Panc1 (cell line): ENCODE measurements around the gene OSBPL8. TPM values are rescaled to one million over a fixed set of nuclear protein-coding genes. Genes with fewer than 3 reads are reported as not detected.

Source experiments
- ATAC-seq: fragments of 200-7000 bp; cut with Tn5 transposase; 2 replicates; pipeline ENCODE4 v1.9.1; 2020; ENCODE audit warnings: mild to moderate bottlenecking, moderate library complexity
- BruUV-seq: library from RNA; stranded (reverse); fragments of 400-500 nt; replicated peaks from 2 replicates; lab custom pipeline; 2021; lab: Mats Ljungman, UMichigan
- CTCF ChIA-PET: fragments of 300-600 bp; sonication (Branson Sonifier 250); formaldehyde crosslinking; loops from one replicate; lab custom pipeline; 2022; ENCODE audit warnings: antibody characterized with exemption; lab: Charles Lee
- POLR2A ChIA-PET: fragments of 300-600 bp; sonication (Branson Sonifier 250); formaldehyde crosslinking; loops from one replicate; lab custom pipeline; 2022; ENCODE audit warnings: antibody characterized with exemption; lab: Charles Lee
- DNase-seq: peaks from one replicate; pipeline ENCODE4 v3.0.0-alpha.2; 2010; ENCODE audit warnings: low read depth, low spot score
- H3K27ac ChIP-seq: 2 replicates; pipeline ENCODE4 v1.5.1; 2011; ENCODE audit warnings: mild to moderate bottlenecking, low read length, inconsistent platforms
- H3K27me3 ChIP-seq: fragments of 200-500 bp; sonication (Bioruptor generic); 2 replicates; pipeline ENCODE4 v1.6.0; 2014; ENCODE audit warnings: low read length, inconsistent platforms; ENCODE audit not compliant: control insufficient read depth, insufficient read depth
- H3K36me3 ChIP-seq: fragments of 200-500 bp; sonication (Bioruptor generic); 2 replicates; pipeline ENCODE4 v1.5.1; 2014; ENCODE audit warnings: inconsistent platforms, mild to moderate bottlenecking, low read length, moderate library complexity; ENCODE audit not compliant: control insufficient read depth, insufficient read depth
- H3K4me1 ChIP-seq: 2 replicates; pipeline ENCODE4 v1.5.1; 2011; ENCODE audit warnings: inconsistent platforms, mild to moderate bottlenecking, low read length, moderate library complexity; ENCODE audit not compliant: control insufficient read depth, insufficient read depth
- H3K4me3 ChIP-seq, 2 experiments: 2 replicates each; pipeline ENCODE4 v1.5.1; 2011 to 2012; ENCODE audit warnings: low read depth in 2 of 2, low read length in 2 of 2, mild to moderate bottlenecking in 2 of 2, inconsistent platforms in 1 of 2, moderate library complexity in 1 of 2
- H3K9me3 ChIP-seq: fragments of 200-500 bp; sonication (Bioruptor generic); 2 replicates; pipeline ENCODE4 v1.5.1; 2014; ENCODE audit warnings: low read depth, mild to moderate bottlenecking, inconsistent platforms, low read length, moderate library complexity; ENCODE audit not compliant: control insufficient read depth, insufficient read depth
- CTCF ChIP-seq: fragments of 450-650 bp; IDR thresholded peaks from 2 replicates; pipeline ENCODE4 v1.5.1; 2017; ENCODE audit warnings: mild to moderate bottlenecking
- POLR2AphosphoS5 ChIP-seq: IDR thresholded peaks from 2 replicates; pipeline ENCODE4 v1.6.1; 2012; ENCODE audit warnings: mild to moderate bottlenecking, low read depth, low read length, moderate library complexity
- REST ChIP-seq, 2 experiments: IDR thresholded peaks; 2 replicates each; pipeline ENCODE4 v1.6.1; 2011 to 2012; ENCODE audit warnings: low read depth in 2 of 2, control low read depth in 1 of 2, low read length in 1 of 2, mild to moderate bottlenecking in 1 of 2, moderate library complexity in 1 of 2; ENCODE audit not compliant: insufficient read depth in 1 of 2
- SIN3A ChIP-seq: IDR thresholded peaks from 2 replicates; pipeline ENCODE4 v1.6.1; 2012; ENCODE audit warnings: low read depth, mild to moderate bottlenecking, low read length, moderate library complexity, borderline replicate concordance; ENCODE audit not compliant: insufficient read depth
- TCF7L2 ChIP-seq: IDR thresholded peaks from 2 replicates; pipeline ENCODE4 v1.6.1; 2011; ENCODE audit warnings: mild to moderate bottlenecking, low read depth, low read length, inconsistent platforms
- in situ Hi-C: cut with HindIII; loops from 2 replicates; pipeline ENCODE4 v1.10.0; 2016; ENCODE audit warnings: low sequenced_read_pairs, low pct_unique_long_range_greater_than_20kb
- intact Hi-C: fragments of 100-400 bp; cut with micrococcal nuclease; formaldehyde crosslinking; loops from one replicate; pipeline ENCODE4 v1.10.0; 2022; ENCODE audit not compliant: unreplicated experiment
- total RNA-seq: library from RNA; stranded (reverse); gene quantifications from one replicate; pipeline ENCODE4 v1.2.1, GENCODE V29; 2021; ENCODE audit not compliant: unreplicated experiment

The OSBPL8 gene
- total RNA-seq, 1 experiment from 2014 or later = 76.9 TPM

DNA sequence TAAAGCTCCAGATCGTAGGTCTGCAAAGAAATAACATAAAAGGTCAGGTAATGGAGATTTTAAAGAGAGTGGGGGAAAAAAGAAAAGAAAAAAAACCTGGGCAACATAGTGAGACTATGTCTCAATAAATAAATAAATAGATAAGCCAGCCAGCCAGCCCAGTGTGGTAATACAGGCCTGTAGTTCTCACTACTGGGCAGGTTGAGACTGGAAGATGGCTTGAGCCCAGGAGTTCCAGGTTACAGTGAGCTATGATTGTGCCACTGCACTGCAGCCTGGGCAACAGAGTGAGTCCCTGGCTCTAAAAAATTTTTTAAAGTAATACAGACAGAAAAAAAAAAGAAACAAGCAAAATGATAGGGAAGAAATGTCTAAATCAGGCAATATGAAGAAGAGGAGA, 168.1 kb downstream of the OSBPL8 start:
- no TSS peak for BruUV-seq
- intact Hi-C loops = no loop called here
- in situ Hi-C loops = no loop called here
- no peaks in the 10 kb centered on the region for H3K9me3 ChIP-seq
- H3K4me1 ChIP-seq = no peaks in the 10 kb centered on the region
- H3K27ac ChIP-seq = no peak overlapping the region
- TF ChIP-seq CTCF (no peak), TCF7L2 (no peak), SIN3A (no peak), POLR2AphosphoS5 (no peak), REST (IDR thresholded peaks at IDR 0.05; ENCODE audit: insufficient read depth in 1 of 2, low read depth in 2 of 2, low read length in 1 of 2) (no peak)
- ChIA-PET POLR2A (no interaction called here), CTCF (no interaction called here)
- H3K27me3 ChIP-seq = no peaks in the 10 kb centered on the region
- H3K4me3 ChIP-seq = no peak overlapping the region
- ATAC-seq (no peak), DNase-seq (no peak)
- H3K36me3 ChIP-seq = no peaks in the 10 kb centered on the region; the same call in 1 of the 2 replicates

DNA sequence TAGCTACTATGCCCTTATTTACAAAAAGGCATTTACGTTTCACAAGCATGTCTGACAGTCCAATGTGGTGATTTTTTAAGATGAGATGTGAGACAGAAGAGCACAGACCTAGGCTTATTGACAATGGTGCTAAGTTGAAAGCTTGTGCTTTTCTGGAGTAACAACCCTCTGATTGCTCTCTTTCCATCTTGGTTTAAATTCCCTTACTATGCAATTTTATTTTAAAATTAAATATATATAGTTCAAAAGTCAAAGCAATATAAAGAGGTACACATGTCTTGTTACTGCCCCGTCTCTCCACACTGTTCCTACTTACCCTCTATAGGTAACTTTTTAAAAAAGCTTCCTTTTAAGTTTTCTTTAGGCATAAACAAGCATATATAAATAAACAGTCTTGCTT, 172.0 kb downstream of the OSBPL8 start:
- in situ Hi-C loops = no loop called here
- Histone ChIP-seq H3K4me1 (no peaks in the 10 kb centered on the region), H3K27me3 (no peaks in the 10 kb centered on the region), H3K36me3 (peaks cover 7% of the 10 kb centered on the region; the same call in 1 of the 2 replicates), H3K9me3 (no peaks in the 10 kb centered on the region), H3K27ac (no peak overlapping the region), H3K4me3 (no peak overlapping the region)
- CTCF ChIA-PET = no interaction called here
- no peak for TF ChIP-seq TCF7L2
- no TSS peak for BruUV-seq
- DNase-seq = no peak
- POLR2A ChIA-PET = no interaction called here
- ATAC-seq = no peak
- intact Hi-C loops = no loop called here

- CTCF ChIA-PET = no interaction called here
- TF ChIP-seq REST (IDR thresholded peaks at IDR 0.05; ENCODE audit: insufficient read depth in 1 of 2, low read depth in 2 of 2, low read length in 1 of 2) (no peak), TCF7L2 (no peak), POLR2AphosphoS5 (no peak), CTCF (no peak), SIN3A (no peak)
- no peaks in the 10 kb centered on the region for H3K4me1 ChIP-seq
- no peak overlapping the region for H3K4me3 ChIP-seq
- no TSS peak for BruUV-seq
- intact Hi-C loops = no loop called here
- DNase-seq (no peak), ATAC-seq (no peak)
- H3K9me3 ChIP-seq = no peaks in the 10 kb centered on the region
- H3K27ac ChIP-seq = no peak overlapping the region
- H3K27me3 ChIP-seq = no peaks in the 10 kb centered on the region
- in situ Hi-C loops = no loop called here
- POLR2A ChIA-PET = no interaction called here
- peaks cover 7% of the 10 kb centered on the region; the same call in 1 of the 2 replicates for H3K36me3 ChIP-seq
Measured at GRCh38 chr12:76384560-76384959, 175.0 kb downstream of the OSBPL8 start.
